Anterior cingulate cortex (tissue), 58 donors: Measurements from ENCODE around the gene PCDHB16.
A peak's percentile ranks its signal among the peaks of the same experiment; 100 is the strongest.
"Not testable (repeated sequence)": the region's sequence is repeated elsewhere in the genome, so short reads cannot be mapped to it uniquely, and the experiment has no call there.

Experiments
- DNase-seq, 58 donors: peaks; one replicate each; lab custom pipeline; 2025; lab: John Stamatoyannopoulos, UW

Gene PCDHB16

DNA sequence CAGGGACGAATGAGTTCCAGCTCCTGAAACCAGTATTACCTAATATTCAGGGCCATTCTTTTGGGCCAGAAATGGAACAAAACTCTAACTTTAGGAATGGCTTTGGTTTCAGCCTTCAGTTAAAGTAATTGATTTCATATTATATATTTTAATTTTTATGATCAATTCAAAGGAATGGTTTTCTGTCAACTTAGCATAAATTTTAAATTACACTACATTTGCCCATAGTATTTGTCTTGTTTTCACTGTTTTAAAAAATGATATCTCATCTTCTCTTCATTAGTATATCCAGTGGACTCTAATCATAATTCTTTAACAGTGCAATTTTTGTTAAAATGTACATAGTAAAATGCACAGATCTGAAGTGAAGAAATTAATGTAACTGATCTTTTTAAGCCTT, 1.9 kb upstream of the PCDHB16 start:
- no peak for DNase-seq

DNA sequence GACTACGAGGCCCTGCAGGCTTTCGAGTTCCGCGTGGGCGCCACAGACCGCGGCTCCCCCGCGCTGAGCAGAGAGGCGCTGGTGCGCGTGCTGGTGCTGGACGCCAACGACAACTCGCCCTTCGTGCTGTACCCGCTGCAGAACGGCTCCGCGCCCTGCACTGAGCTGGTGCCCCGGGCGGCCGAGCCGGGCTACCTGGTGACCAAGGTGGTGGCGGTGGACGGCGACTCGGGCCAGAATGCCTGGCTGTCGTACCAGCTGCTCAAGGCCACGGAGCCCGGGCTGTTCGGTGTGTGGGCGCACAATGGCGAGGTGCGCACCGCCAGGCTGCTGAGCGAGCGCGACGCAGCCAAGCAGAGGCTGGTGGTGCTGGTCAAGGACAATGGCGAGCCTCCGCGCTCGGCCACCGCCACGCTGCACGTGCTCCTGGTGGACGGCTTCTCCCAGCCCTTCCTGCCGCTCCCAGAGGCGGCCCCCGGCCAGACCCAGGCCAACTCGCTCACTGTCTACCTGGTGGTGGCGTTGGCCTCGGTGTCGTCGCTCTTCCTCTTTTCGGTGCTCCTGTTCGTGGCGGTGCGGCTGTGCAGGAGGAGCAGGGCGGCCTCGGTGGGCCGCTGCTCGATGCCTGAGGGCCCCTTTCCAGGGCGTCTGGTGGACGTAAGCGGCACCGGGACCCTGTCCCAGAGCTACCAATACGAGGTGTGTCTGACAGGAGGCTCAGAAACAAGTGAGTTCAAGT, 2.1 kb downstream of the PCDHB16 start:
- not testable (repeated sequence) for DNase-seq

DNA sequence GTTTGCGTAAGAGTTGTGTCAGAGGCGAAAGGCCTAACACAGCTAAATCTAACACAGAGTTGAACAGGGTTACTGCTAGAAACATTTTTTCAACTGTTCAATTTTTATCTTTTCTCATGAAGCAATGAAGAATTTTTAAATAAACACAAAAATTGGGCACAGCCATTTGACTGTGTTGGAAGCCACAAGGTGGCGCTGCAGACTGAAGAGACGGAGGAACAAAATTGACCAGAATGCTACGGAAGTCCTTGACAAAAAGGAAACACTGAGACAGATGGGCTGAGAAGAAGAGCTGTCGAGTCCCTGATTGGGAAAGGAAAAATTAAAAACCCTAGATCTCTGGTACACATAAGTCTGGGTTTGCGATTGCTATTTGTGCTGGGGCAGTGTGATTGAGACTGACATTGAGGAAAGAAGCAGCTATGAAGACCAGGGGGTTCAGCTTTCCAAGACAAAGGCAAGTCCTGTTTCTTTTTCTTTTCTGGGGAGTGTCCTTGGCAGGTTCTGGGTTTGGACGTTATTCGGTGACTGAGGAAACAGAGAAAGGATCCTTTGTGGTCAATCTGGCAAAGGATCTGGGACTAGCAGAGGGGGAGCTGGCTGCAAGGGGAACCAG, 4.8 kb downstream of the PCDHB16 start, which contains the start of gene PCDHB9:
TSS of gene PCDHB9 (plus strand) at position 265 of the 616 bp plus-strand sequence. CDS start at position 423, 158 bp downstream.
- peak in 1 of 58 donors; percentile 8 for DNase-seq

DNA sequence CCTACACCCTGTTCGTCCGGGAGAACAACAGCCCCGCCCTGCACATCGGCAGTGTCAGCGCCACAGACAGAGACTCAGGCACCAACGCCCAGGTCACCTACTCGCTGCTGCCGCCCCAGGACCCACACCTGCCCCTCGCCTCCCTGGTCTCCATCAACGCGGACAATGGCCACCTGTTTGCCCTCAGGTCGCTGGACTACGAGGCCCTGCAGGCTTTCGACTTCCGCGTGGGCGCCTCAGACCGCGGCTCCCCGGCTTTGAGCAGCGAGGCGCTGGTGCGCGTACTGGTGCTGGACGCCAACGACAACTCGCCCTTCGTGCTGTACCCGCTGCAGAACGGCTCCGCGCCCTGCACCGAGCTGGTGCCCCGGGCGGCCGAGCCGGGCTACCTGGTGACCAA, 6.5 kb downstream of the PCDHB16 start:
- DNase-seq, result not testable (repeated sequence)

DNA sequence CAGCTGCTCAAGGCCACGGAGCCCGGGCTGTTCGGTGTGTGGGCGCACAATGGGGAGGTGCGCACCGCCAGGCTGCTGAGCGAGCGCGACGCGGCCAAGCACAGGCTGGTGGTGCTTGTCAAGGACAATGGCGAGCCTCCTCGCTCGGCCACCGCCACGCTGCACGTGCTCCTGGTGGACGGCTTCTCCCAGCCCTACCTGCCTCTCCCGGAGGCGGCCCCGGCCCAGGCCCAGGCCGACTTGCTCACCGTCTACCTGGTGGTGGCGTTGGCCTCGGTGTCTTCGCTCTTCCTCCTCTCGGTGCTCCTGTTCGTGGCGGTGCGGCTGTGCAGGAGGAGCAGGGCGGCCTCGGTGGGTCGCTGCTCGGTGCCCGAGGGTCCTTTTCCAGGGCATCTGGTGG, 6.9 kb downstream of the PCDHB16 start:
- DNase-seq, result not testable (repeated sequence)

DNA sequence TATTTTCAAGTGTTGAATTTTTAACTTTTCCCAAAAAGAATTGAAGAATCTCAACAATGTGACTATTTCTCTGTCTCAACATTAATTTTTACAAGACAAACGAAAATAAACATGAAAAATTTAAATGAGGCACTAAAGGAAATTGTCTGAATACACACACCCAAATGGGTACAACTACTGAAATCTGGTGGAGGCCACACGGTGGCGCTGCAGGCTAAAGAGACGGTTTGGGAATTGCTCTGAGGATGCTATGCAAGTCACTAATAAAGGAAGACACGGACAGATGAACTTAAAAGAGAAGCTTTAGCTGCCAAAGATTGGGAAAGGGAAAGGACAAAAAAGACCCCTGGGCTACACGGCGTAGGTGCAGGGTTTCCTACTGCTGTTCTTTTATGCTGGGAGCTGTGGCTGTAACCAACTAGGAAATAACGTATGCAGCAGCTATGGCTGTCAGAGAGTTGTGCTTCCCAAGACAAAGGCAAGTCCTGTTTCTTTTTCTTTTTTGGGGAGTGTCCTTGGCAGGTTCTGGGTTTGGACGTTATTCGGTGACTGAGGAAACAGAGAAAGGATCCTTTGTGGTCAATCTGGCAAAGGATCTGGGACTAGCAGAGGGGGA, 10.0 kb downstream of the PCDHB16 start, which contains the start of gene PCDHB10:
TSS of gene PCDHB10 (plus strand) at position 244 of the 616 bp plus-strand sequence. CDS start at position 444, 200 bp downstream.
- peak in 8 of 58 donors; percentile 3 to 26 (median 14) for DNase-seq

DNA sequence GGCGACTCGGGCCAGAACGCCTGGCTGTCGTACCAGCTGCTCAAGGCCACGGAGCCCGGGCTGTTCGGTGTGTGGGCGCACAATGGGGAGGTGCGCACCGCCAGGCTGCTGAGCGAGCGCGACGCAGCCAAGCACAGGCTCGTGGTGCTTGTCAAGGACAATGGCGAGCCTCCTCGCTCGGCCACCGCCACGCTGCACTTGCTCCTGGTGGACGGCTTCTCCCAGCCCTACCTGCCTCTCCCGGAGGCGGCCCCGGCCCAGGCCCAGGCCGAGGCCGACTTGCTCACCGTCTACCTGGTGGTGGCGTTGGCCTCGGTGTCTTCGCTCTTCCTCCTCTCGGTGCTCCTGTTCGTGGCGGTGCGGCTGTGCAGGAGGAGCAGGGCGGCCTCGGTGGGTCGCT, 12.1 kb downstream of the PCDHB16 start:
- DNase-seq, result not testable (repeated sequence)

DNA sequence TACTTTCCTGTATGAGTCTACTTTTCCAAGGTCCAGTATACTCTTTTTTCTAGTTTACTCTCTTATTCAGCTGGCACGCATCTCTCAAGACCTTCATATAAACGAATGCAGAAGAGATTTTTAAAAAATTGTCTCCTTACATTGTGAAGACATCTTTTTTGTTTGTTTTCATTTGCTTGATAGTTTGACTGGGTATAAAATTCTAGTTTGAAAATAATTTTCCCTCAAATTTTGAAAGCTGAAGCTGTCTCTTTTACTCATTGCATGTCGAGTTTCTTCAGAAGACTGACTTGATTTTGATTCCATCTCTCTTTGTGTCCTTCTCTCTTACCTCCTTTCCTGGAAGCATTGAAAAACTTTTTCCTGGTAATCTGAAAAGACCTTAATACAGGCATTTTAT, 14.2 kb downstream of the PCDHB16 start:
- DNase-seq, result no peak

DNA sequence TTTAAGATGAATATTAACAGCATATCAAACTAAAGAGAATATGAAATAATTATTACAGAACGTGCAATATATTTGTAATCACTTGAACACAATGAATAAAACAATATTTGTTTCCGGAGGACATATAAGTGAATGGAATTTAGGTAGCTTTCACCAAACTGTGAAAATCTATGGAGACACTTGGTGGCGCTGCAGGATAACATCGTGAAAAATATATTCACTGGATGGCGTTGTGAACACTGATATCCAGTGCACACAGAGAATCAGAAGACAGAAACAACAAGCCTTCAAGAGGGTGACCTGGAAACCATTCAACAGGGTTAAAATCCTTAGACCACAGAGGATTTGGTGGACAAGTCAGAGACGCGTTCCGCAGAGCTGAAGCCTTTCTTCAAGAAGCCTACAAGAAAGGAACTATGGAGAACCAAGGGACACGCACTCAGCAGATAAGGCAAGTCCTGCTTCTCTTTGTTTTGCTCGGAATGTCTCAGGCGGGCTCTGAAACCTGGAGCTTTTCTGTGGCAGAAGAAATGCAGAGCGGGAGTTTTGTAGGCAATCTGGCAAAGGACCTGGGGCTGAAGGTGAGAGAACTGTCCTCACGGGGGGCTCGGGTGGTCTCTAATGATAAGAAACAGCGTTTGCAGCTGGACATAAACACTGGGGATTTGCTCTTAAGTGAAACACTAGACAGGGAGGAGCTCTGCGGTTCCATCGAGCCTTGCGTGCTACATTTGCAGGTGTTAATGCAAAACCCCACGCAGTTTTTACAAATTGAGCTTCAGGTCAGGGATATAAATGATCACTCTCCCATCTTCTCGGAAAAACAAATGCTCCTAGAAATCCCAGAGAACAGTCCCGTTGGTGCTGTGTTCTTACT, 17.4 kb downstream of the PCDHB16 start, which contains the start of gene PCDHB11:
TSS of gene PCDHB11 (plus strand) at position 269 of the 877 bp plus-strand sequence. CDS start at position 417, 148 bp downstream.
- DNase-seq, result no peak

DNA sequence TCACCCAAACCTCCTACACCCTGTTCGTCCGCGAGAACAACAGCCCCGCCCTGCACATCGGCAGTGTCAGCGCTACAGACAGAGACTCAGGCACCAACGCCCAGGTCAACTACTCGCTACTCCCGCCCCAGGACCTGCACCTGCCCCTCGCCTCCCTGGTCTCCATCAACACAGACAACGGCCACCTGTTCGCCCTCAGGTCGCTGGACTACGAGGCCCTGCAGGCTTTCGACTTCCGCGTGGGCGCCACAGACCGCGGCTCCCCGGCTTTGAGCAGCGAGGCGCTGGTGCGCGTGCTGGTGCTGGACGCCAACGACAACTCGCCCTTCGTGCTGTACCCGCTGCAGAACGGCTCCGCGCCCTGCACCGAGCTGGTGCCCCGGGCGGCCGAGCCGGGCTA, 18.9 kb downstream of the PCDHB16 start:
- DNase-seq, result not testable (repeated sequence)

DNA sequence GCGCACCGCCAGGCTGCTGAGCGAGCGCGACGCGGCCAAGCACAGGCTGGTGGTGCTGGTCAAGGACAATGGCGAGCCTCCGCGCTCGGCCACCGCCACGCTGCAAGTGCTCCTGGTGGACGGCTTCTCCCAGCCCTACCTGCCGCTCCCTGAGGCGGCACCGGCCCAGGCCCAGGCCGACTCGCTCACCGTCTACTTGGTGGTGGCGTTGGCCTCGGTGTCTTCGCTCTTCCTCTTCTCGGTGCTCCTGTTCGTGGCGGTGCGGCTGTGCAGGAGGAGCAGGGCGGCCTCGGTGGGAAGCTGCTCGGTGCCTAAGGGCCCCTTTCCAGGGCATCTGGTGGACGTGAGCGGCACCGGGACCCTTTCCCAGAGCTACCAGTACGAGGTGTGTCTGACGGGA, 19.5 kb downstream of the PCDHB16 start:
- DNase-seq, result not testable (repeated sequence)

DNA sequence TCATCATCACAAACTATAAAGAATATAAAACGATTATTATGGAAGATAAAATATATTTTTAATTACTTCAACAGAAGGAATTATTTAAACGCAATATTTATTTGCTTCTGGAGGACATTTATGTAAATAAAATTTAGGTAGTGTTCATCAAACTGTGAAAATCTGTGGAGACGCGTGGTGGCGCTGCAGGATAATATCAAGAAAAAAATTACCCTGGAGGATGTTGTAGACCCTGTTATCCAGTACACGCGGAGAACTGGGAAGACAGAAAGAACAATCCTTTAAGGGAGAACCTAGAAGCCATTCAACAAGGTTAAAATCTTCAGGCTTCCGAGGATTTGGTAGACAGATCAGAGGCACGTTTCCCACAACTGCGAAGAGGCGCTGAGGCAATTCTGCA, 26.3 kb downstream of the PCDHB16 start, which contains the start of gene PCDHB12:
TSS of gene PCDHB12 (plus strand) at position 242 of the 400 bp plus-strand sequence. CDS start 189 bp downstream, outside the sequence.
- no peak for DNase-seq

DNA sequence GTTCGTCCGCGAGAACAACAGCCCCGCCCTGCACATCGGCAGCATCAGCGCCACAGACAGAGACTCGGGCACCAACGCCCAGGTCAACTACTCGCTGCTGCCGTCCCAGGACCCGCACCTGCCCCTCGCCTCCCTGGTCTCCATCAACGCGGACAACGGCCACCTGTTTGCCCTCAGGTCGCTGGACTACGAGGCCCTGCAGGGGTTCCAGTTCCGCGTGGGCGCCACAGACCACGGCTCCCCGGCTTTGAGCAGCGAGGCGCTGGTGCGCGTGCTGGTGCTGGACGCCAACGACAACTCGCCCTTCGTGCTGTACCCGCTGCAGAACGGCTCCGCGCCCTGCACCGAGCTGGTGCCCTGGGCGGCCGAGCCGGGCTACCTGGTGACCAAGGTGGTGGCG, 28.1 kb downstream of the PCDHB16 start:
- DNase-seq, result not testable (repeated sequence)

DNA sequence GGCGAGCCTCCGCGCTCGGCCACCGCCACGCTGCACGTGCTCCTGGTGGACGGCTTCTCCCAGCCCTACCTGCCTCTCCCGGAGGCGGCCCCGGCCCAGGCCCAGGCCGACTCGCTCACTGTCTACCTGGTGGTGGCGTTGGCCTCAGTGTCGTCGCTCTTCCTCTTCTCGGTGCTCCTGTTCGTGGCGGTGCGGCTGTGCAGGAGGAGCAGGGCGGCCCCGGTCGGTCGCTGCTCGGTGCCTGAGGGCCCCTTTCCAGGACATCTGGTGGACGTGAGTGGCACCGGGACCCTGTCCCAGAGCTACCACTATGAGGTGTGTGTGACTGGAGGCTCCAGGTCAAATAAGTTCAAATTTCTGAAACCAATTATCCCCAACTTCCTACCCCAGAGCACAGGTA, 28.7 kb downstream of the PCDHB16 start:
- DNase-seq, result not testable (repeated sequence)

DNA sequence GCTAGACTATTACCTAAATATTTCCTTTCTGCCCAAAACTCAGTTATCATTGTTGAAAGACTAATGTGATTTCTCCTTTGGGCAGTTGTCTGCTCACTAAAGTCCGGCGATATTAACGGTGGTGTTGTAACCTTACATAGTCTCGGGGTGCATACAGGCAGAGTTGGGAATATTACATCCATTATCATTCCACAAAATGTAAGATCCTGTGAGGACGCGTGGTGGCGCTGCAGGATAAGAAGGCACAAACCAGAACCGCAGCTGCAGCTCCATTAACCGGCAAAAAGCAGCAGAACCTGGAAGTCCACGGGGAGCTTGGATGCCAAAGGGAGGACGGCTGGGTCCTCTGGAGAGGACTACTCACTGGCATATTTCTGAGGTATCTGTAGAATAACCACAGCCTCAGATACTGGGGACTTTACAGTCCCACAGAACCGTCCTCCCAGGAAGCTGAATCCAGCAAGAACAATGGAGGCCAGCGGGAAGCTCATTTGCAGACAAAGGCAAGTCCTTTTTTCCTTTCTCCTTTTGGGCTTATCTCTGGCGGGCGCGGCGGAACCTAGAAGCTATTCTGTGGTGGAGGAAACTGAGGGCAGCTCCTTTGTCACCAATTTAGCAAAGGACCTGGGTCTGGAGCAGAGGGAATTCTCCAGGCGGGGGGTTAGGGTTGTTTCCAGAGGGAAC, 31.6 kb downstream of the PCDHB16 start, which contains the start of gene PCDHB13:
TSS of gene PCDHB13 (plus strand) at position 264 of the 684 bp plus-strand sequence. CDS start at position 469, 205 bp downstream.
- peak in 7 of 58 donors; percentile 1 to 12 (median 10) for DNase-seq

DNA sequence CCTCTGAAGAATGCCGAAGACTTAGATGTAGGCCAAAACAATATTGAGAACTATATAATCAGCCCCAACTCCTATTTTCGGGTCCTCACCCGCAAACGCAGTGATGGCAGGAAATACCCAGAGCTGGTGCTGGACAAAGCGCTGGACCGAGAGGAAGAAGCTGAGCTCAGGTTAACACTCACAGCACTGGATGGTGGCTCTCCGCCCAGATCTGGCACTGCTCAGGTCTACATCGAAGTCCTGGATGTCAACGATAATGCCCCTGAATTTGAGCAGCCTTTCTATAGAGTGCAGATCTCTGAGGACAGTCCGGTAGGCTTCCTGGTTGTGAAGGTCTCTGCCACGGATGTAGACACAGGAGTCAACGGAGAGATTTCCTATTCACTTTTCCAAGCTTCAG, 32.4 kb downstream of the PCDHB16 start:
- DNase-seq, result not testable (repeated sequence)

DNA sequence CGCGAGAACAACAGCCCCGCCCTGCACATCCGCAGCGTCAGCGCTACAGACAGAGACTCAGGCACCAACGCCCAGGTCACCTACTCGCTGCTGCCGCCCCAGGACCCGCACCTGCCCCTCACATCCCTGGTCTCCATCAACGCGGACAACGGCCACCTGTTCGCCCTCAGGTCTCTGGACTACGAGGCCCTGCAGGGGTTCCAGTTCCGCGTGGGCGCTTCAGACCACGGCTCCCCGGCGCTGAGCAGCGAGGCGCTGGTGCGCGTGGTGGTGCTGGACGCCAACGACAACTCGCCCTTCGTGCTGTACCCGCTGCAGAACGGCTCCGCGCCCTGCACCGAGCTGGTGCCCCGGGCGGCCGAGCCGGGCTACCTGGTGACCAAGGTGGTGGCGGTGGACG, 33.3 kb downstream of the PCDHB16 start:
- not testable (repeated sequence) for DNase-seq

DNA sequence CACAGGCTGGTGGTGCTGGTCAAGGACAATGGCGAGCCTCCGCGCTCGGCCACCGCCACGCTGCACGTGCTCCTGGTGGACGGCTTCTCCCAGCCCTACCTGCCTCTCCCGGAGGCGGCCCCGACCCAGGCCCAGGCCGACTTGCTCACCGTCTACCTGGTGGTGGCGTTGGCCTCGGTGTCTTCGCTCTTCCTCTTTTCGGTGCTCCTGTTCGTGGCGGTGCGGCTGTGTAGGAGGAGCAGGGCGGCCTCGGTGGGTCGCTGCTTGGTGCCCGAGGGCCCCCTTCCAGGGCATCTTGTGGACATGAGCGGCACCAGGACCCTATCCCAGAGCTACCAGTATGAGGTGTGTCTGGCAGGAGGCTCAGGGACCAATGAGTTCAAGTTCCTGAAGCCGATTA, 33.8 kb downstream of the PCDHB16 start:
- DNase-seq, result not testable (repeated sequence)

DNA sequence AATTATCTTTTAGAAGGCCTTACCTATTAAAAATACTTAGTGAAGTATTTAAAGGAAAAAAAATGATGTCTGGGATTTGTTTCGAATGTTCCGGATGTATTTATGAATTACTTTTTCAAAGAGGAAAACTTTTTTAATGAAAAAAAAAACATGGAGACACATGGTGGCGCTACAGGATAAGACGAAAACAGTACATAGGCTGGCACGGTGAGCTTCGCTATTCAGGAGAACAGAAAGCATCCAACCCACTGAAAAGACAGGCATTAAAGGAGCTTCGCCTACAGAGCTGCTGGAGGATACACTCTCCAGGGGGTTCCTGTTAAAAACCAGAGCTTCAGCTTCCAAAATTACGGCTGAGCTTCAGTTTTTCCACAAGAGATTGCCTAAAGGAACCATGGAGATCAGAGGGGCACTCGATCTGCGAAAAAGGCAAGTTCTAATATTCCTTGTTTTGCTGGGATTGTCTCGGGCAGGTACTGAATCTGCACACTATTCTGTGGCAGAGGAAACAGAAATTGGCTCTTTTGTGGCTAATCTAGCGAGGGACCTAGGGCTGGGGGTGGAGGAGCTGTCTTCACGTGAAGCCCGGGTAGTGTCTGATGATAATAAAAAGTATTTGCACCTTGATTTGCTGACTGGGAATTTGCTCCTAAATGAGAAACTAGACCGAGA, 41.1 kb downstream of the PCDHB16 start, which contains the start of gene PCDHB14:
TSS of gene PCDHB14 (plus strand) at position 232 of the 672 bp plus-strand sequence. CDS start at position 395, 163 bp downstream.
- DNase-seq, result peak in 1 of 58 donors; percentile 1
